Peyer's patch (tissue), 4 donors: ENCODE measurements around the gene PRMT2.

Experiments
- CTCF ChIP-seq, 6 experiments: fragments of 450-650 bp in 4 of 6; fragments of 200-600 bp in 2 of 6; sonication (generic) in 1 of 6; IDR thresholded peaks; one replicate each; pipeline ENCODE4 v1.5.1; 2017 to 2019; ENCODE audit warnings: antibody characterized with exemption in 6 of 6, mild to moderate bottlenecking in 3 of 6, moderate library complexity in 1 of 6
- POLR2A ChIP-seq, 2 donors: fragments of 450-650 bp; IDR thresholded peaks; one replicate each; pipeline ENCODE4 v1.5.1; 2017; ENCODE audit warnings: antibody characterized with exemption in 2 of 2, mild to moderate bottlenecking in 2 of 2, moderate library complexity in 2 of 2

- TF ChIP-seq POLR2A (IDR thresholded peaks at IDR 0.05) (no peak), CTCF (IDR thresholded peaks at IDR 0.05) (no peak)
Observed at GRCh38 chr21:46594276-46594675, 41.2 kb upstream of the PRMT2 start.
